Spleen (tissue), 7 donors: ENCODE measurements around the gene ANKS1B.
"Not testable (repeated sequence)": the region's sequence is repeated elsewhere in the genome, so short reads cannot be mapped to it uniquely, and the experiment has no call there.

ENCODE experiments used
- CTCF ChIP-seq, 11 experiments: fragments of 200-600 bp in 7 of 11; fragments of 450-650 bp in 4 of 11; sonication (generic) in 4 of 11; IDR thresholded peaks in 8 of 11; conservative IDR thresholded peaks in 3 of 11; 1 replicate in 7 of 11; 2 replicates in 4 of 11; pipeline versions ENCODE4 v1.4.0 to v1.8.0; 2016 to 2021; ENCODE audit warnings: antibody characterized with exemption in 11 of 11, inconsistent platforms in 4 of 11, mild to moderate bottlenecking in 1 of 11
- POLR2A ChIP-seq, 3 donors: fragments of 450-650 bp; IDR thresholded peaks; one replicate each; pipeline ENCODE4 v1.5.1; 2017; ENCODE audit warnings: antibody characterized with exemption in 3 of 3, mild to moderate bottlenecking in 1 of 3
- POLR2AphosphoS5 ChIP-seq, 3 donors: sonication (generic); formaldehyde crosslinking; IDR thresholded peaks; one replicate each; pipeline ENCODE4 v1.5.1; 2017; ENCODE audit warnings: antibody characterized with exemption in 3 of 3
- donor health status: DM: no; HTN: no; CAD: no; lungs with moderate emphysema.
- donor health status: DM: no; HTN: no; CAD: no.
- donor health status: DM: no; HTN: no; CAD: no.

GRCh38 chr12:99321210-99321609 is 663.5 kb downstream of the ANKS1B start:
- TF ChIP-seq POLR2A (IDR thresholded peaks at IDR 0.05); CTCF (IDR thresholded peaks at IDR 0.05 in 8 of 11, conservative IDR thresholded peaks at IDR 0.05 in 3 of 11); POLR2AphosphoS5 (IDR thresholded peaks at IDR 0.05): not testable (repeated sequence)
